ENCODE results near the gene STIM1. TPM values are rescaled to one million over a fixed set of nuclear protein-coding genes. Genes with fewer than 3 reads are reported as not detected.

The STIM1 gene
- total and polyA plus RNA-seq, 10 of the 15 experiments (the other 5 are each of a cell fraction or from before 2014, with no cell fraction given) = 8.6 to 57.7 (median 29.3) TPM

GRCh38 chr11:3929232-3929631 lies 73.8 kb downstream of the STIM1 start:
- Histone ChIP-seq H3K27ac (ENCODE audit: control insufficient read depth, insufficient read depth) (no peak overlapping the region), H3K9me3 (replicated peaks; ENCODE audit: control insufficient read depth, insufficient read depth, low read length) (no peaks in the 10 kb centered on the region), H3K79me2 (ENCODE audit: control insufficient read depth, insufficient read depth, low read length) (peaks cover 12% of the 10 kb centered on the region), H2AFZ (ENCODE audit: control insufficient read depth, low read depth, low read length) (no peak overlapping the region), H4K20me1 (ENCODE audit: control insufficient read depth, insufficient read depth) (no peaks in the 10 kb centered on the region; the same call in 1 of the 2 replicates), H3K36me3 (ENCODE audit: control insufficient read depth in 2 of 2, insufficient read depth in 2 of 2, low read length in 1 of 2) (peaks cover 0 to 3% of the 10 kb centered on the region in 2 experiments; a peak in 2 of 4 replicates), H3K9ac (ENCODE audit: control insufficient read depth, insufficient read depth, low read length) (no peak overlapping the region), H3K27me3 (replicated peaks in 1 of 2; ENCODE audit: control insufficient read depth in 2 of 2, insufficient read depth in 2 of 2, low read length in 1 of 2) (no peaks in the 10 kb centered on the region), H3K4me1 (ENCODE audit: control insufficient read depth, insufficient read depth, low read length) (peaks cover 14% of the 10 kb centered on the region), H3K4me2 (ENCODE audit: control insufficient read depth, insufficient read depth) (no peak overlapping the region), H3K4me3 (no peak overlapping the region)
- intact Hi-C loops (cut with micrococcal nuclease; ENCODE audit: unreplicated experiment) = no loop called here
- 97% methylated on average over 1 of the region's 1 CpG for WGBS (ENCODE audit: insufficient coverage, insufficient replicate concordance, low lambda C conversion rate, missing lambda C conversion rate)
- no peak for DNase-seq (ENCODE audit: low read depth, low spot score)
- ATAC-seq = no peak
- TF ChIP-seq JUNB (IDR thresholded peaks at IDR 0.05) (no peak), ETV6 (conservative IDR thresholded peaks at IDR 0.05 in 1 of 2, IDR thresholded peaks at IDR 0.05 in 1 of 2; ENCODE audit: borderline replicate concordance in 1 of 2, low read depth in 1 of 2) (no peak), HDAC2 (IDR thresholded peaks at IDR 0.05) (no peak), SIN3A (IDR thresholded peaks at IDR 0.05; ENCODE audit: low read depth, low read length) (no peak), IRF4 (IDR thresholded peaks at IDR 0.05; ENCODE audit: low read depth, low read length) (no peak), NRF1 (conservative IDR thresholded peaks at IDR 0.05; ENCODE audit: low read depth, low read length) (no peak), NFIC (IDR thresholded peaks at IDR 0.05; ENCODE audit: low read depth, low read length) (no peak), RFX5 (IDR thresholded peaks at IDR 0.05; ENCODE audit: low read depth, low read length) (no peak), IKZF1 (conservative IDR thresholded peaks at IDR 0.05) (no peak), POLR2A (IDR thresholded peaks at IDR 0.05; ENCODE audit: low read depth, low read length) (no peak), ZNF217 (IDR thresholded peaks at IDR 0.05) (no peak), HDGF (IDR thresholded peaks at IDR 0.05) (no peak), SMARCA5 (IDR thresholded peaks at IDR 0.05) (no peak)
- TF ChIP-seq, protein P1, sequence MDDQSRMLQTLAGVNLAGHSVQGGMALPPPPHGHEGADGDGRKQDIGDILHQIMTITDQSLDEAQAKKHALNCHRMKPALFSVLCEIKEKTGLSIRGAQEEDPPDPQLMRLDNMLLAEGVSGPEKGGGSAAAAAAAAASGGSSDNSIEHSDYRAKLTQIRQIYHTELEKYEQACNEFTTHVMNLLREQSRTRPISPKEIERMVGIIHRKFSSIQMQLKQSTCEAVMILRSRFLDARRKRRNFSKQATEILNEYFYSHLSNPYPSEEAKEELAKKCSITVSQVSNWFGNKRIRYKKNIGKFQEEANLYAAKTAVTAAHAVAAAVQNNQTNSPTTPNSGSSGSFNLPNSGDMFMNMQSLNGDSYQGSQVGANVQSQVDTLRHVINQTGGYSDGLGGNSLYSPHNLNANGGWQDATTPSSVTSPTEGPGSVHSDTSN (IDR thresholded peaks at IDR 0.05; ENCODE audit: insufficient replicate concordance, low read depth, low read length) = no peak
- TF ChIP-seq, protein P2, sequence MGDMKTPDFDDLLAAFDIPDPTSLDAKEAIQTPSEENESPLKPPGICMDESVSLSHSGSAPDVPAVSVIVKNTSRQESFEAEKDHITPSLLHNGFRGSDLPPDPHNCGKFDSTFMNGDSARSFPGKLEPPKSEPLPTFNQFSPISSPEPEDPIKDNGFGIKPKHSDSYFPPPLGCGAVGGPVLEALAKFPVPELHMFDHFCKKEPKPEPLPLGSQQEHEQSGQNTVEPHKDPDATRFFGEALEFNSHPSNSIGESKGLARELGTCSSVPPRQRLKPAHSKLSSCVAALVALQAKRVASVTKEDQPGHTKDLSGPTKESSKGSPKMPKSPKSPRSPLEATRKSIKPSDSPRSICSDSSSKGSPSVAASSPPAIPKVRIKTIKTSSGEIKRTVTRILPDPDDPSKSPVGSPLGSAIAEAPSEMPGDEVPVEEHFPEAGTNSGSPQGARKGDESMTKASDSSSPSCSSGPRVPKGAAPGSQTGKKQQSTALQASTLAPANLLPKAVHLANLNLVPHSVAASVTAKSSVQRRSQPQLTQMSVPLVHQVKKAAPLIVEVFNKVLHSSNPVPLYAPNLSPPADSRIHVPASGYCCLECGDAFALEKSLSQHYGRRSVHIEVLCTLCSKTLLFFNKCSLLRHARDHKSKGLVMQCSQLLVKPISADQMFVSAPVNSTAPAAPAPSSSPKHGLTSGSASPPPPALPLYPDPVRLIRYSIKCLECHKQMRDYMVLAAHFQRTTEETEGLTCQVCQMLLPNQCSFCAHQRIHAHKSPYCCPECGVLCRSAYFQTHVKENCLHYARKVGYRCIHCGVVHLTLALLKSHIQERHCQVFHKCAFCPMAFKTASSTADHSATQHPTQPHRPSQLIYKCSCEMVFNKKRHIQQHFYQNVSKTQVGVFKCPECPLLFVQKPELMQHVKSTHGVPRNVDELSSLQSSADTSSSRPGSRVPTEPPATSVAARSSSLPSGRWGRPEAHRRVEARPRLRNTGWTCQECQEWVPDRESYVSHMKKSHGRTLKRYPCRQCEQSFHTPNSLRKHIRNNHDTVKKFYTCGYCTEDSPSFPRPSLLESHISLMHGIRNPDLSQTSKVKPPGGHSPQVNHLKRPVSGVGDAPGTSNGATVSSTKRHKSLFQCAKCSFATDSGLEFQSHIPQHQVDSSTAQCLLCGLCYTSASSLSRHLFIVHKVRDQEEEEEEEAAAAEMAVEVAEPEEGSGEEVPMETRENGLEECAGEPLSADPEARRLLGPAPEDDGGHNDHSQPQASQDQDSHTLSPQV (IDR thresholded peaks at IDR 0.05) = no peak
- RAD21 ChIA-PET (ENCODE audit: unreplicated experiment) = no interaction called here
- FAIRE-seq = no peak
- in situ Hi-C loops (cut with MboI) = no loop called here
- CTCF ChIA-PET = interaction anchor here (1.1 to 5.5 kb wide), 3 partner anchors 30 to 144 kb away, joined by 5 to 29 read pairs (median 8); no protein-coding TSS in a partner anchor
- SMC1A ChIA-PET (ENCODE audit: uncharacterized antibody, unreplicated experiment) = interaction anchor here (0.6 to 4.4 kb wide), 6 partner anchors 8 to 143 kb away, joined by 3 to 39 read pairs (median 4); partner anchors contain the start of gene STIM1
- POLR2A ChIA-PET = no interaction called here
- BruUV-seq (replicated peaks) = no TSS peak

Data from GM12878 (cell line).